Vagina (tissue), 2 donors: ENCODE measurements around the gene RUSC2. TPM values are rescaled to one million over a fixed set of nuclear protein-coding genes. Genes with fewer than 3 reads are reported as not detected.
A peak's percentile ranks its signal among the peaks of the same experiment; 100 is the strongest.

Experiments used
- DNase-seq, 2 donors: peaks; one replicate each; pipeline ENCODE4 v3.0.0-alpha.2; 2017; ENCODE audit errors: extremely low spot score in 2 of 2
- H3K27ac ChIP-seq: fragments of 200-600 bp; sonication (generic); one replicate; pipeline ENCODE4 v1.5.1; 2019
- H3K27me3 ChIP-seq: fragments of 200-600 bp; sonication (generic); one replicate; pipeline ENCODE4 v1.5.1; 2019
- H3K36me3 ChIP-seq, 2 donors: fragments of 200-600 bp; sonication (generic); one replicate each; pipeline ENCODE4 v1.5.1; 2017 to 2019
- H3K4me1 ChIP-seq: fragments of 200-600 bp; sonication (generic); one replicate; pipeline ENCODE4 v1.5.1; 2019
- H3K4me3 ChIP-seq, 2 donors: fragments of 200-600 bp; sonication (generic); 1 replicate in 1 of 2; 2 replicates in 1 of 2; pipeline ENCODE4 v1.5.1; 2016 to 2019
- H3K9me3 ChIP-seq: fragments of 200-600 bp; sonication (generic); one replicate; pipeline ENCODE4 v1.5.1; 2019
- POLR2A ChIP-seq, 2 donors: fragments of 450-650 bp; IDR thresholded peaks; one replicate each; pipeline ENCODE4 v1.6.1; 2017; ENCODE audit warnings: antibody characterized with exemption in 2 of 2, mild to moderate bottlenecking in 2 of 2, moderate library complexity in 2 of 2
- POLR2AphosphoS5 ChIP-seq, 2 donors: sonication (generic); formaldehyde crosslinking; IDR thresholded peaks; one replicate each; pipeline ENCODE4 v1.9.0; 2017; ENCODE audit warnings: antibody characterized with exemption in 2 of 2, mild to moderate bottlenecking in 2 of 2, low read depth in 1 of 2; ENCODE audit not compliant: insufficient read depth in 1 of 2
- intact Hi-C: fragments of 100-400 bp; cut with DNase I; formaldehyde crosslinking; loops from one replicate; pipeline ENCODE4 v1.15.1; 2023
- total RNA-seq: library from RNA; depleted of rRNA; stranded (reverse); fragments of >200 nt; gene quantifications from one replicate; pipeline ENCODE4 v1.2.3, GENCODE V29; 2016
- TF ChIP-seq, protein P1 (sequence below), 3 experiments: fragments of 450-650 bp in 2 of 3; fragments of 200-600 bp in 1 of 3; sonication (generic) in 1 of 3; IDR thresholded peaks; one replicate each; pipeline ENCODE4 v1.5.1; 2017 to 2019; ENCODE audit warnings: antibody characterized with exemption in 3 of 3, mild to moderate bottlenecking in 2 of 3, moderate library complexity in 2 of 3

The RUSC2 gene
- total RNA-seq, 1 donor from 2014 or later: 18.9 TPM

DNA sequence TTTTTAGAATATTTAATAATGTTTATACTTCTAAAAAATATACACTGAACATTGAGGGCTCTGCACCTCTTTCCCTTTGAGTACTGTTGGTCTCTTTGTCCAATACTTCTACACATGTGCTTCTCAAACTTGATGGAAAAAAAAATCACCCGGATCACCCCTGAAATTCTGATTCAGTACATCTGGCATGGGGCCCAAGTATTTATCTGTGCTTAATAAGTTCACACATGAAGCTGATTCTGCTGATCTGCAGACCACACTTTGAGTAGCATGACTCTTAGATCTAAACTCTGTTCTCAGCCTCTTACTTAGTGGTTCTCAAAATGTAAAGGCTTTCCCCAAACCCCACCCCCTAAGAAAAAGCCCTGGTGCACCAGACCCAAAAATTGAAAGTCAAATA is 12.0 kb downstream of the RUSC2 start:
- H3K9me3 ChIP-seq: no peaks in the 10 kb centered on the region
- no peak for DNase-seq
- no peaks in the 10 kb centered on the region for H3K27me3 ChIP-seq
- H3K27ac ChIP-seq: no peak overlapping the region
- H3K36me3 ChIP-seq: no peaks in the 10 kb centered on the region
- no peak overlapping the region for H3K4me3 ChIP-seq
- H3K4me1 ChIP-seq: peaks cover 29% of the 10 kb centered on the region
- intact Hi-C loops: no loop called here
- TF ChIP-seq, protein P1, sequence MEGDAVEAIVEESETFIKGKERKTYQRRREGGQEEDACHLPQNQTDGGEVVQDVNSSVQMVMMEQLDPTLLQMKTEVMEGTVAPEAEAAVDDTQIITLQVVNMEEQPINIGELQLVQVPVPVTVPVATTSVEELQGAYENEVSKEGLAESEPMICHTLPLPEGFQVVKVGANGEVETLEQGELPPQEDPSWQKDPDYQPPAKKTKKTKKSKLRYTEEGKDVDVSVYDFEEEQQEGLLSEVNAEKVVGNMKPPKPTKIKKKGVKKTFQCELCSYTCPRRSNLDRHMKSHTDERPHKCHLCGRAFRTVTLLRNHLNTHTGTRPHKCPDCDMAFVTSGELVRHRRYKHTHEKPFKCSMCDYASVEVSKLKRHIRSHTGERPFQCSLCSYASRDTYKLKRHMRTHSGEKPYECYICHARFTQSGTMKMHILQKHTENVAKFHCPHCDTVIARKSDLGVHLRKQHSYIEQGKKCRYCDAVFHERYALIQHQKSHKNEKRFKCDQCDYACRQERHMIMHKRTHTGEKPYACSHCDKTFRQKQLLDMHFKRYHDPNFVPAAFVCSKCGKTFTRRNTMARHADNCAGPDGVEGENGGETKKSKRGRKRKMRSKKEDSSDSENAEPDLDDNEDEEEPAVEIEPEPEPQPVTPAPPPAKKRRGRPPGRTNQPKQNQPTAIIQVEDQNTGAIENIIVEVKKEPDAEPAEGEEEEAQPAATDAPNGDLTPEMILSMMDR (IDR thresholded peaks at IDR 0.05): no peak
- TF ChIP-seq POLR2AphosphoS5 (IDR thresholded peaks at IDR 0.05; ENCODE audit: insufficient read depth in 1 of 2, low read depth in 1 of 2) (no peak), POLR2A (IDR thresholded peaks at IDR 0.05) (no peak)

DNA sequence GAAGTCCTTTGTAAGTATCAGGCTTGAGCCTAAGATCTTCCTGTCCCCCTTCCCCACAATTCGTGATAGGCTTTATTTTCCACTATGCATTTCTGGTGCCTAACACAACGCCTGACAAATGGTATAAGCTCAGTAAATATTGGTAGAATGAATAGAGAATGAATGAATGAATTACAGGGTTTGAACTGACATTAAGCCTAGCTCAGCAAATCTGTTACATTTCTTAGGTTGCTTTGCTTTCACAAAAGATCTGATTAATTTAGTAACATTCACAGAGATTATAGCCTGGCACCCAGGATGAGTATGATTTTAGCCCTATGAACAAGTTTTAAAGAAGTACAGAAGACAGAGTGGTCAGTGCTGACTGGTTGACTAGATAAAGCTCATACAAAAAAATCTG is 16.4 kb downstream of the RUSC2 start:
- Histone ChIP-seq H3K4me3 (no peak overlapping the region), H3K27ac (no peak overlapping the region), H3K9me3 (no peaks in the 10 kb centered on the region), H3K36me3 (no peaks in the 10 kb centered on the region), H3K27me3 (no peaks in the 10 kb centered on the region), H3K4me1 (peaks cover 36% of the 10 kb centered on the region)
- TF ChIP-seq POLR2AphosphoS5 (IDR thresholded peaks at IDR 0.05; ENCODE audit: insufficient read depth in 1 of 2, low read depth in 1 of 2): no peak
- TF ChIP-seq, protein P1 (IDR thresholded peaks at IDR 0.05): no peak
- TF ChIP-seq POLR2A (IDR thresholded peaks at IDR 0.05): no peak
- DNase-seq: no peak
- intact Hi-C loops: loop anchor here (5.0 kb wide), 1 partner anchor 46 kb away; no protein-coding TSS in a partner anchor

- Histone ChIP-seq H3K9me3 (no peaks in the 10 kb centered on the region), H3K27me3 (no peaks in the 10 kb centered on the region), H3K4me1 (peaks cover 45% of the 10 kb centered on the region), H3K27ac (no peak overlapping the region), H3K4me3 (no peak overlapping the region), H3K36me3 (no peaks in the 10 kb centered on the region)
- TF ChIP-seq, protein P1 (IDR thresholded peaks at IDR 0.05): no peak
- TF ChIP-seq POLR2A (IDR thresholded peaks at IDR 0.05) (no peak), POLR2AphosphoS5 (IDR thresholded peaks at IDR 0.05; ENCODE audit: insufficient read depth in 1 of 2, low read depth in 1 of 2) (no peak)
- no peak for DNase-seq
- intact Hi-C loops: loop anchor here (5.0 kb wide), 1 partner anchor 44 kb away; no protein-coding TSS in a partner anchor
Measured at GRCh38 chr9:35508069-35508468, 18.2 kb downstream of the RUSC2 start.

- TF ChIP-seq, protein P1 (IDR thresholded peaks at IDR 0.05): no peak
- TF ChIP-seq POLR2A (IDR thresholded peaks at IDR 0.05) (no peak), POLR2AphosphoS5 (IDR thresholded peaks at IDR 0.05; ENCODE audit: insufficient read depth in 1 of 2, low read depth in 1 of 2) (no peak)
- intact Hi-C loops: no loop called here
- Histone ChIP-seq H3K9me3 (no peaks in the 10 kb centered on the region), H3K4me1 (peaks cover 50% of the 10 kb centered on the region), H3K4me3 (no peak overlapping the region), H3K36me3 (no peaks in the 10 kb centered on the region), H3K27ac (peak overlapping the region; percentile 70), H3K27me3 (no peaks in the 10 kb centered on the region)
- no peak for DNase-seq
Measured at GRCh38 chr9:35510383-35510753, 20.5 kb downstream of the RUSC2 start.

DNA sequence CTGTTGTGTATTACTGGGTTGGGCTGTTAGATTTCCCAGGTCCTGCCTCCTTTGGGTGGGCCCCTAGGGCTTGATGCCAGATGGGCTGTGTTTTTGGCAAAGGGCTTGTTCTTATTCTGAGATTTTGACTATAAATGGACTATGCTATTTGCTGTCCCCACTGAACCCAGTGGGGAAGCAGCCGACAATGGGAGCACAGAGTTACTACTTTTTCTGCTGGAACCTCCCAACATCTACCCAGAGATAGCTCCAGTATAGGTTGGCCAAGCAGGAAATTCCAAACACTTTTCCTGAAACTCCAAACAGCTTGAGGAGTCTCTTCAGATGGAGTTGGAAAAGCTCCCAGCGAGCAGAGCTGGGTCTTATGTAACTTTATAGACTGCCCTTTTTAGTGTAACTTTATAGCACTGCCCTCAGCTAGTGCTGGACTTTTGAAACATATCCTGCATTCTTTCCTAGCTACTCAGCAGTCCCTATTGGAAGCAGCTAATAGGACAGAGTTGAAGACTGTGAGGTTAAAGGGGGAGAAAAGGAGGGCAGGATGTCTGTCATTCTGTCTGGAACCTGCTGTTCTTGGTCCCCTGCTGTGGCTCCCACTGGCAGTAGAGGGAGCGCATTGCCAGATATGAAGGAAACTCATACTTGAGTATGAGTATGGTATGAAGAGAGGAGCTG is 21.0 kb downstream of the RUSC2 start:
- Histone ChIP-seq H3K9me3 (no peaks in the 10 kb centered on the region), H3K4me3 (no peak overlapping the region), H3K27me3 (no peaks in the 10 kb centered on the region), H3K4me1 (peaks cover 50% of the 10 kb centered on the region), H3K36me3 (no peaks in the 10 kb centered on the region), H3K27ac (peak overlapping the region; percentile 70)
- TF ChIP-seq POLR2A (IDR thresholded peaks at IDR 0.05): peak in 1 of 2 donors; percentile 4
- TF ChIP-seq, protein P1 (IDR thresholded peaks at IDR 0.05): peak in 1 of 3 experiments; percentile 15
- TF ChIP-seq POLR2AphosphoS5 (IDR thresholded peaks at IDR 0.05; ENCODE audit: insufficient read depth in 1 of 2, low read depth in 1 of 2): peak in 1 of 2 donors; percentile 96
- peak in 1 of 2 donors; percentile 93 for DNase-seq
- intact Hi-C loops: no loop called here
